GM23248 (cell line): ENCODE measurements around the gene ESRP2. TPM values are rescaled to one million over a fixed set of nuclear protein-coding genes. Genes with fewer than 3 reads are reported as not detected.

Source experiments
- DNase-seq: peaks from one replicate; pipeline ENCODE4 v3.0.0-alpha.2; 2015
- H2AFZ ChIP-seq: fragments of 200-600 bp; sonication (generic); 2 replicates; pipeline ENCODE4 v1.6.1; 2016; ENCODE audit warnings: antibody characterized with exemption
- H3F3A ChIP-seq: fragments of 200-600 bp; sonication (generic); 2 replicates; pipeline ENCODE4 v1.6.1; 2016; ENCODE audit warnings: mild to moderate bottlenecking, antibody characterized with exemption, mixed run types; ENCODE audit not compliant: insufficient read depth
- H3K27ac ChIP-seq: fragments of 200-600 bp; sonication (generic); 2 replicates; pipeline ENCODE4 v1.5.1; 2016; ENCODE audit warnings: mild to moderate bottlenecking
- H3K27me3 ChIP-seq: fragments of 200-600 bp; sonication (generic); replicated peaks from 2 replicates; pipeline ENCODE4 v1.6.1; 2016; ENCODE audit warnings: mild to moderate bottlenecking; ENCODE audit not compliant: insufficient read depth
- H3K36me3 ChIP-seq: fragments of 200-600 bp; sonication (generic); 2 replicates; pipeline ENCODE4 v1.6.1; 2016; ENCODE audit warnings: low read depth, mild to moderate bottlenecking
- H3K4me1 ChIP-seq: fragments of 200-600 bp; sonication (generic); 2 replicates; pipeline ENCODE4 v1.6.1; 2016; ENCODE audit warnings: mild to moderate bottlenecking; ENCODE audit not compliant: insufficient read depth
- H3K4me2 ChIP-seq: fragments of 200-600 bp; sonication (generic); one replicate; pipeline ENCODE4 v1.6.1; 2016; ENCODE audit warnings: mild to moderate bottlenecking; ENCODE audit not compliant: unreplicated experiment
- H3K4me3 ChIP-seq: fragments of 200-600 bp; sonication (generic); 2 replicates; pipeline ENCODE4 v1.5.1; 2016; ENCODE audit warnings: mild to moderate bottlenecking
- H3K79me2 ChIP-seq: fragments of 200-600 bp; sonication (generic); 2 replicates; pipeline ENCODE4 v1.6.1; 2016; ENCODE audit warnings: mild to moderate bottlenecking; ENCODE audit not compliant: insufficient read depth
- H3K9ac ChIP-seq: fragments of 200-600 bp; sonication (generic); 2 replicates; pipeline ENCODE4 v1.6.1; 2016; ENCODE audit warnings: mild to moderate bottlenecking
- H3K9me2 ChIP-seq: fragments of 200-600 bp; sonication (generic); 2 replicates; pipeline ENCODE4 v1.6.1; 2016; ENCODE audit warnings: mixed run types, mild to moderate bottlenecking, moderate library complexity; ENCODE audit not compliant: insufficient read depth
- H3K9me3 ChIP-seq: fragments of 200-600 bp; sonication (generic); one replicate; pipeline ENCODE4 v1.6.1; 2017; ENCODE audit warnings: low read depth
- H4K20me1 ChIP-seq: fragments of 200-600 bp; sonication (generic); 2 replicates; pipeline ENCODE4 v1.6.0; 2016; ENCODE audit not compliant: insufficient read depth
- EZH2 ChIP-seq: fragments of 200-600 bp; sonication (generic); IDR thresholded peaks from 2 replicates; pipeline ENCODE4 v1.6.1; 2018; ENCODE audit warnings: antibody characterized with exemption, mild to moderate bottlenecking; ENCODE audit not compliant: insufficient read depth, poor library complexity, severe bottlenecking
- EZH2phosphoT487 ChIP-seq: fragments of 200-600 bp; sonication (generic); IDR thresholded peaks from 2 replicates; pipeline ENCODE4 v1.6.1; 2018; ENCODE audit warnings: antibody characterized with exemption, moderate library complexity, mild to moderate bottlenecking, low read depth; ENCODE audit not compliant: insufficient read depth
- WGBS, 2 experiments: methylation state at CpG; one replicate each; pipeline ENCODE4 v1.1.6; 2015 to 2017; ENCODE audit warnings: low lambda C conversion rate in 2 of 2, low coverage in 1 of 2; ENCODE audit errors: missing lambda C conversion rate in 2 of 2; 5-methylcytosine and 5-hydroxymethylcytosine counted together
- in situ Hi-C: fragments of 300-500 bp; cut with MboI; formaldehyde crosslinking; loops from 2 replicates; pipeline ENCODE4 v1.15.0; 2020
- polyA plus RNA-seq: library from polyadenylated mRNA; unstranded; fragments of >200 nt; fragmentation: Nextera tagmentation; extraction: Ambion mirVana; gene quantifications from 2 replicates; pipeline ENCODE4 v1.2.1, GENCODE V29; 2016
- total RNA-seq: library from RNA; depleted of rRNA; stranded (reverse); fragments of >200 nt; shearing (Covaris generic); gene quantifications from 2 replicates; pipeline ENCODE4 v1.2.3, GENCODE V29; 2014

Gene ESRP2
- total and polyA plus RNA-seq, 2 experiments from 2014 or later, result 0.32 to 0.34 TPM

GRCh38 chr16:68226116-68226515 lies 9.8 kb downstream of the ESRP2 start:
- DNase-seq, result no peak
- Histone ChIP-seq H3K4me2 (no peak overlapping the region), H4K20me1 (no peaks in the 10 kb centered on the region), H3K27me3 (no peaks in the 10 kb centered on the region), H3K9me2 (no peaks in the 10 kb centered on the region), H3K9me3 (no peaks in the 10 kb centered on the region), H3K4me1 (no peaks in the 10 kb centered on the region; the same call in 1 of the 2 replicates), H3K9ac (no peak overlapping the region), H3K27ac (no peak overlapping the region), H3K36me3 (no peaks in the 10 kb centered on the region), H2AFZ (no peak overlapping the region), H3K4me3 (no peak overlapping the region), H3K79me2 (no peaks in the 10 kb centered on the region), H3F3A (0 out of 2 replicates have a peak, but pooled peaks cover 3% of the 10 kb centered on the region)
- in situ Hi-C loops, result no loop called here
- TF ChIP-seq EZH2phosphoT487 (no peak), EZH2 (no peak)
- 75 to 77% methylated on average over 4 of the region's 4 CpGs for WGBS, 2 experiments

GRCh38 chr16:68223072-68223471 lies 12.9 kb downstream of the ESRP2 start:
- no peak overlapping the region for H3K27ac ChIP-seq
- in situ Hi-C loops, result no loop called here

GRCh38 chr16:68219725-68220351 lies 16.1 kb downstream of the ESRP2 start:
- 95 to 98% methylated on average over 6 of the region's 6 CpGs for WGBS, 2 experiments
- no peaks in the 10 kb centered on the region for H3K9me3 ChIP-seq
- in situ Hi-C loops, result no loop called here

More at GRCh38 chr16:68223072-68223471, 12.9 kb downstream of the ESRP2 start:
- no peaks in the 10 kb centered on the region for H3K9me3 ChIP-seq
- no peak overlapping the region for H3K4me3 ChIP-seq
- DNase-seq, result no peak
- 0 out of 2 replicates have a peak, but pooled peaks cover 3% of the 10 kb centered on the region for H3F3A ChIP-seq
- H3K9ac ChIP-seq, result no peak overlapping the region
- H3K4me1 ChIP-seq, result no peaks in the 10 kb centered on the region; the same call in 1 of the 2 replicates
- no peaks in the 10 kb centered on the region for H3K27me3 ChIP-seq
- H3K4me2 ChIP-seq, result no peak overlapping the region
- H3K36me3 ChIP-seq, result no peaks in the 10 kb centered on the region
- no peaks in the 10 kb centered on the region for H3K9me2 ChIP-seq
- WGBS, 2 experiments, result 87 to 100% methylated on average over 1 of the region's 1 CpG
- H2AFZ ChIP-seq, result no peak overlapping the region
- no peak for TF ChIP-seq EZH2
- no peak for TF ChIP-seq EZH2phosphoT487
- H3K79me2 ChIP-seq, result no peaks in the 10 kb centered on the region
- no peaks in the 10 kb centered on the region for H4K20me1 ChIP-seq

GRCh38 chr16:68217506-68217905 lies 18.4 kb downstream of the ESRP2 start:
- no peak overlapping the region for H3K4me2 ChIP-seq
- H3K79me2 ChIP-seq, result peaks cover 4% of the 10 kb centered on the region; the same call in 1 of the 2 replicates
- H3K4me3 ChIP-seq, result no peak overlapping the region
- H3F3A ChIP-seq, result no peaks in the 10 kb centered on the region
- H3K27ac ChIP-seq, result no peak overlapping the region
- H3K9ac ChIP-seq, result no peak overlapping the region
- DNase-seq, result no peak
- H4K20me1 ChIP-seq, result no peaks in the 10 kb centered on the region
- no peaks in the 10 kb centered on the region for H3K9me2 ChIP-seq
- TF ChIP-seq EZH2phosphoT487, result no peak
- TF ChIP-seq EZH2, result no peak
- no peak overlapping the region for H2AFZ ChIP-seq
- no peaks in the 10 kb centered on the region for H3K9me3 ChIP-seq
- 94 to 95% methylated on average over 4 of the region's 4 CpGs for WGBS, 2 experiments
- no peaks in the 10 kb centered on the region for H3K27me3 ChIP-seq
- H3K36me3 ChIP-seq, result no peaks in the 10 kb centered on the region
- H3K4me1 ChIP-seq, result no peaks in the 10 kb centered on the region
- in situ Hi-C loops, result no loop called here

More at GRCh38 chr16:68219725-68220351, 16.1 kb downstream of the ESRP2 start:
- DNase-seq, result no peak
- Histone ChIP-seq H3K9me2 (no peaks in the 10 kb centered on the region), H3F3A (no peaks in the 10 kb centered on the region), H3K9ac (no peak overlapping the region), H3K4me3 (no peak overlapping the region), H3K4me2 (no peak overlapping the region), H3K27ac (no peak overlapping the region), H2AFZ (no peak overlapping the region), H3K27me3 (no peaks in the 10 kb centered on the region), H4K20me1 (no peaks in the 10 kb centered on the region), H3K36me3 (no peaks in the 10 kb centered on the region), H3K4me1 (no peaks in the 10 kb centered on the region), H3K79me2 (no peaks in the 10 kb centered on the region)
- TF ChIP-seq EZH2, result no peak
- TF ChIP-seq EZH2phosphoT487, result no peak
